Left ventricle myocardium inferior (tissue), 1 donor: ENCODE measurements around the gene UBE2I. TPM values are rescaled to one million over a fixed set of nuclear protein-coding genes. Genes with fewer than 3 reads are reported as not detected.

Experiments used
- DNase-seq: peaks from one replicate; pipeline ENCODE4 v3.0.0-alpha.2; 2020
- H3K27ac ChIP-seq: fragments of 200-600 bp; replicated peaks from 2 replicates; pipeline ENCODE4 v1.8.0; 2021
- H3K27me3 ChIP-seq: fragments of 200-600 bp; 2 replicates; pipeline ENCODE4 v1.8.0; 2021; ENCODE audit warnings: low read depth
- H3K36me3 ChIP-seq: fragments of 200-600 bp; 2 replicates; pipeline ENCODE4 v1.8.0; 2021
- H3K4me1 ChIP-seq: fragments of 200-600 bp; 2 replicates; pipeline ENCODE4 v1.8.0; 2021
- H3K4me3 ChIP-seq: fragments of 200-600 bp; 2 replicates; pipeline ENCODE4 v1.8.0; 2021; ENCODE audit warnings: mild to moderate bottlenecking, moderate library complexity
- H3K9me3 ChIP-seq: fragments of 200-600 bp; replicated peaks from 2 replicates; pipeline ENCODE4 v1.8.0; 2021
- CTCF ChIP-seq: fragments of 200-600 bp; IDR thresholded peaks from 2 replicates; pipeline ENCODE4 v1.8.0; 2021; ENCODE audit warnings: antibody characterized with exemption, mild to moderate bottlenecking, borderline replicate concordance
- intact Hi-C: fragments of 100-400 bp; cut with micrococcal nuclease; formaldehyde crosslinking; loops from one replicate; pipeline ENCODE4 v1.11.0; 2022
- total RNA-seq: library from RNA; stranded (reverse); fragmentation: NEBNext Ultra II Directional; extraction: Animal tissue kit (Norgen Biotek cat#: 25700); gene quantifications from one replicate; pipeline ENCODE4 v1.2.1, GENCODE V29; 2021
- donor health status: DM: no; HTN: yes; CAD: no; lungs with severe emphysema.

The UBE2I gene
- total RNA-seq, 1 donor from 2014 or later: 86.2 TPM

- no peak overlapping the region for H3K27ac ChIP-seq
- peaks cover 43% of the 10 kb centered on the region for H3K36me3 ChIP-seq
- DNase-seq: no peak
- no peak for TF ChIP-seq CTCF
- H3K4me1 ChIP-seq: peaks cover 18% of the 10 kb centered on the region
- H3K9me3 ChIP-seq: no peaks in the 10 kb centered on the region
- intact Hi-C loops: no loop called here
- no peaks in the 10 kb centered on the region for H3K27me3 ChIP-seq
- no peak overlapping the region for H3K4me3 ChIP-seq
These were observed 48.6 kb downstream of the UBE2I start for GRCh38 chr16:1357906-1358566.

- no peak for DNase-seq
- intact Hi-C loops: no loop called here
- H3K36me3 ChIP-seq: peaks cover 76% of the 10 kb centered on the region
These were observed 52.4 kb downstream of the UBE2I start for GRCh38 chr16:1361685-1362360.

GRCh38 chr16:1362807-1363206 lies 53.4 kb downstream of the UBE2I start:
- no peak overlapping the region for H3K27ac ChIP-seq
- DNase-seq: no peak
- no peak overlapping the region for H3K4me3 ChIP-seq
- H3K27me3 ChIP-seq: no peaks in the 10 kb centered on the region
- H3K9me3 ChIP-seq: no peaks in the 10 kb centered on the region
- H3K4me1 ChIP-seq: no peaks in the 10 kb centered on the region
- intact Hi-C loops: no loop called here
- H3K36me3 ChIP-seq: peaks cover 83% of the 10 kb centered on the region
- no peak for TF ChIP-seq CTCF

More at GRCh38 chr16:1361685-1362360, 52.4 kb downstream of the UBE2I start:
- no peak for TF ChIP-seq CTCF
- no peaks in the 10 kb centered on the region for H3K27me3 ChIP-seq
- no peaks in the 10 kb centered on the region for H3K9me3 ChIP-seq
- H3K4me3 ChIP-seq: no peak overlapping the region
- H3K4me1 ChIP-seq: no peaks in the 10 kb centered on the region
- H3K27ac ChIP-seq: no peak overlapping the region

- DNase-seq: peak; percentile 52
- Histone ChIP-seq H3K4me3 (no peak overlapping the region), H3K4me1 (no peaks in the 10 kb centered on the region), H3K36me3 (peaks cover 80% of the 10 kb centered on the region), H3K27me3 (no peaks in the 10 kb centered on the region), H3K27ac (no peak overlapping the region), H3K9me3 (no peaks in the 10 kb centered on the region)
- peak; percentile 81 for TF ChIP-seq CTCF
- intact Hi-C loops: no loop called here
These were observed 54.1 kb downstream of the UBE2I start for GRCh38 chr16:1363501-1364041.

- intact Hi-C loops: no loop called here
- Histone ChIP-seq H3K36me3 (peaks cover 81% of the 10 kb centered on the region), H3K27ac (no peak overlapping the region), H3K9me3 (no peaks in the 10 kb centered on the region), H3K4me3 (no peak overlapping the region), H3K4me1 (no peaks in the 10 kb centered on the region), H3K27me3 (no peaks in the 10 kb centered on the region)
- no peak for TF ChIP-seq CTCF
- DNase-seq: no peak
These were observed 55.1 kb downstream of the UBE2I start for GRCh38 chr16:1364510-1364909.
